Suprapubic skin (tissue), 4 donors: ENCODE measurements around the gene EMC8. TPM values are rescaled to one million over a fixed set of nuclear protein-coding genes. Genes with fewer than 3 reads are reported as not detected.

Source experiments
- DNase-seq, 2 donors: peaks; one replicate each; pipeline ENCODE4 v3.0.0-alpha.2; 2019; ENCODE audit warnings: low spot score in 2 of 2
- H3K27ac ChIP-seq: fragments of 200-600 bp; sonication (generic); one replicate; pipeline ENCODE4 v1.5.1; 2019
- H3K27me3 ChIP-seq: fragments of 200-600 bp; sonication (generic); one replicate; pipeline ENCODE4 v1.5.1; 2019
- H3K36me3 ChIP-seq: fragments of 200-600 bp; sonication (generic); one replicate; pipeline ENCODE4 v1.5.1; 2019
- H3K4me1 ChIP-seq: fragments of 200-600 bp; sonication (generic); one replicate; pipeline ENCODE4 v1.5.1; 2019
- H3K4me3 ChIP-seq: fragments of 200-600 bp; sonication (generic); one replicate; pipeline ENCODE4 v1.5.1; 2019; ENCODE audit warnings: mild to moderate bottlenecking
- H3K9me3 ChIP-seq: fragments of 200-600 bp; sonication (generic); one replicate; pipeline ENCODE4 v1.5.1; 2019
- CTCF ChIP-seq, 2 donors: fragments of 200-600 bp in 1 of 2; fragments of 450-650 bp in 1 of 2; sonication (generic) in 1 of 2; IDR thresholded peaks; one replicate each; pipeline ENCODE4 v1.5.1; 2016 to 2019; ENCODE audit warnings: antibody characterized with exemption in 2 of 2, mild to moderate bottlenecking in 1 of 2, moderate library complexity in 1 of 2
- EP300 ChIP-seq: sonication (generic); formaldehyde crosslinking; IDR thresholded peaks from one replicate; pipeline ENCODE4 v1.6.1; 2017; ENCODE audit warnings: antibody characterized with exemption
- POLR2A ChIP-seq, 2 donors: fragments of 450-650 bp; IDR thresholded peaks; one replicate each; pipeline ENCODE4 v1.6.1; 2017; ENCODE audit warnings: antibody characterized with exemption in 2 of 2, mild to moderate bottlenecking in 2 of 2, moderate library complexity in 2 of 2
- POLR2AphosphoS5 ChIP-seq, 3 donors: sonication (generic); formaldehyde crosslinking; IDR thresholded peaks; one replicate each; pipeline ENCODE4 v1.6.1; 2017; ENCODE audit warnings: antibody characterized with exemption in 3 of 3
- WGBS: methylation state at CpG from one replicate; pipeline ENCODE4 v1.1.5; 2018; 5-methylcytosine and 5-hydroxymethylcytosine counted together
- total RNA-seq, 4 donors: library from RNA; depleted of rRNA; stranded (reverse); fragments of >200 nt; gene quantifications; one replicate each; pipeline ENCODE4 v1.1.0, GENCODE V29; 2016

The EMC8 gene
- total RNA-seq, 4 donors from 2014 or later: 20.4 to 39.5 (median 23.9) TPM

GRCh38 chr16:85735225-85735635 is 64.1 kb downstream of the EMC8 start:
- TF ChIP-seq EP300: no peak
- TF ChIP-seq POLR2A (IDR thresholded peaks at IDR 0.05): no peak
- no peak for TF ChIP-seq POLR2AphosphoS5 (IDR thresholded peaks at IDR 0.05)
- no peak for TF ChIP-seq CTCF (IDR thresholded peaks at IDR 0.05)
- H3K4me1 ChIP-seq: no peaks in the 10 kb centered on the region
- no peaks in the 10 kb centered on the region for H3K36me3 ChIP-seq
- no peak overlapping the region for H3K27ac ChIP-seq
- H3K4me3 ChIP-seq: no peak overlapping the region
- H3K9me3 ChIP-seq: no peaks in the 10 kb centered on the region
- WGBS: 84% methylated on average over 10 of the region's 14 CpGs
- DNase-seq: no peak
- no peaks in the 10 kb centered on the region for H3K27me3 ChIP-seq

- Histone ChIP-seq H3K9me3 (no peaks in the 10 kb centered on the region), H3K27ac (no peak overlapping the region), H3K36me3 (no peaks in the 10 kb centered on the region), H3K4me1 (no peaks in the 10 kb centered on the region), H3K27me3 (no peaks in the 10 kb centered on the region), H3K4me3 (no peak overlapping the region)
- no peak for TF ChIP-seq EP300
- no peak for TF ChIP-seq POLR2AphosphoS5 (IDR thresholded peaks at IDR 0.05)
- TF ChIP-seq CTCF (IDR thresholded peaks at IDR 0.05): no peak
- TF ChIP-seq POLR2A (IDR thresholded peaks at IDR 0.05): no peak
- DNase-seq: no peak
- 100% methylated on average over 1 of the region's 10 CpGs for WGBS
These were observed 64.9 kb downstream of the EMC8 start for GRCh38 chr16:85734311-85735017.

- WGBS: 85% methylated on average over 11 of the region's 11 CpGs
- TF ChIP-seq POLR2A (IDR thresholded peaks at IDR 0.05) (no peak), EP300 (no peak), POLR2AphosphoS5 (IDR thresholded peaks at IDR 0.05) (no peak), CTCF (IDR thresholded peaks at IDR 0.05) (no peak)
- Histone ChIP-seq H3K9me3 (no peaks in the 10 kb centered on the region), H3K27ac (no peak overlapping the region), H3K27me3 (no peaks in the 10 kb centered on the region), H3K36me3 (no peaks in the 10 kb centered on the region), H3K4me3 (no peak overlapping the region), H3K4me1 (no peaks in the 10 kb centered on the region)
- no peak for DNase-seq
These were observed 65.5 kb downstream of the EMC8 start for GRCh38 chr16:85733839-85734170.

GRCh38 chr16:85733155-85733838 is 66.0 kb downstream of the EMC8 start:
- no peaks in the 10 kb centered on the region for H3K27me3 ChIP-seq
- no peak overlapping the region for H3K27ac ChIP-seq
- H3K4me3 ChIP-seq: no peak overlapping the region
- TF ChIP-seq EP300 (no peak), CTCF (IDR thresholded peaks at IDR 0.05) (no peak), POLR2A (IDR thresholded peaks at IDR 0.05) (no peak), POLR2AphosphoS5 (IDR thresholded peaks at IDR 0.05) (no peak)
- no peak for DNase-seq
- 71% methylated on average over 13 of the region's 13 CpGs for WGBS
- no peaks in the 10 kb centered on the region for H3K4me1 ChIP-seq
- no peaks in the 10 kb centered on the region for H3K36me3 ChIP-seq
- no peaks in the 10 kb centered on the region for H3K9me3 ChIP-seq

- H3K27ac ChIP-seq: no peak overlapping the region
- H3K4me3 ChIP-seq: no peak overlapping the region
- TF ChIP-seq POLR2A (IDR thresholded peaks at IDR 0.05) (no peak), EP300 (no peak), CTCF (IDR thresholded peaks at IDR 0.05) (no peak), POLR2AphosphoS5 (IDR thresholded peaks at IDR 0.05) (no peak)
- no peaks in the 10 kb centered on the region for H3K4me1 ChIP-seq
- 79% methylated on average over 5 of the region's 5 CpGs for whole genome bisulfite sequencing
- no peak for DNase-seq
- H3K27me3 ChIP-seq: peaks cover 5% of the 10 kb centered on the region
- no peaks in the 10 kb centered on the region for H3K36me3 ChIP-seq
- H3K9me3 ChIP-seq: no peaks in the 10 kb centered on the region
These were observed 68.2 kb downstream of the EMC8 start for GRCh38 chr16:85731179-85731578.
